Progenitor cell of endocrine pancreas (in vitro differentiated cells): ENCODE results near the gene CDK8. TPM values are rescaled to one million over a fixed set of nuclear protein-coding genes. Genes with fewer than 3 reads are reported as not detected.

Experiments used
- DNase-seq: peaks from one replicate; pipeline ENCODE4 v3.0.0; 2021; ENCODE audit warnings: low spot score; ENCODE audit not compliant: unreplicated experiment
- H3K27ac Mint-ChIP-seq: 2 replicates; pipeline ENCODE4 v1.8.0; 2021; ENCODE audit warnings: mild to moderate bottlenecking, moderate library complexity, mixed read lengths
- H3K27me3 Mint-ChIP-seq: 2 replicates; pipeline ENCODE4 v1.8.0; 2021; ENCODE audit warnings: mixed read lengths
- H3K36me3 Mint-ChIP-seq: 2 replicates; pipeline ENCODE4 v1.8.0; 2022; ENCODE audit warnings: mixed read lengths; ENCODE audit not compliant: insufficient read depth
- H3K4me1 Mint-ChIP-seq: 2 replicates; pipeline ENCODE4 v1.8.0; 2021; ENCODE audit warnings: low read depth, mixed read lengths
- H3K4me3 Mint-ChIP-seq: 2 replicates; pipeline ENCODE4 v1.8.0; 2021; ENCODE audit warnings: low read depth, mild to moderate bottlenecking, moderate library complexity, mixed read lengths
- H3K9me3 Mint-ChIP-seq: 2 replicates; pipeline ENCODE4 v1.8.0; 2021; ENCODE audit warnings: low read depth, mixed read lengths
- total RNA-seq: library from RNA; stranded (reverse); gene quantifications from 2 replicates; pipeline ENCODE4 v1.2.1, GENCODE V29; 2021
- TF ChIP-seq, protein P1 (sequence below): fragments of 200-600 bp; sonication (generic); IDR thresholded peaks from one replicate; pipeline ENCODE4 v1.5.0; 2021; ENCODE audit warnings: antibody characterized with exemption, mild to moderate bottlenecking; ENCODE audit not compliant: unreplicated experiment

CDK8 gene
- total RNA-seq, 1 donor from 2014 or later = 31.7 TPM

DNA sequence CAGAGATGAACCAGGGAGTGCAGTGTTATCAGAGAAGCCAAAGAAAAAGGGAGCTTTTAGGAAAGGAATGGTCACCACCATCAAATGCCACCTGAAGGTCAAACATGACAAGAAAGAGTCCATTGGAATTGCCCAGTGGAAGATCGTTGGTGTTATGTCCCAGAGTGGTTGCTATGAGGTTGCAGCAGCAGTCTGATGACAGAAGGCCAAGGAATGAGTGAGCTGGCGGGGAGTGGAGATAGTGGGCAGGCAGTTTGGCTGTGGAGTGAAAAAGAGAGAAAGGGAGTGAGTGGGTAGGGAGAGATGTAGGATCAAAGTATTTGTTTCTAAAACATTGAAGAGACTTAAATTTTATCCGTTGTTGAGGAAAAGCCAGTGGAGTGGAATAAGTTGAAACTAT lies 186.2 kb downstream of the CDK8 start:
- H3K27ac Mint-ChIP-seq = no peak overlapping the region
- no peak for DNase-seq
- H3K27me3 Mint-ChIP-seq = peaks cover 4% of the 10 kb centered on the region
- no peak overlapping the region for H3K4me3 Mint-ChIP-seq
- TF ChIP-seq, protein P1, sequence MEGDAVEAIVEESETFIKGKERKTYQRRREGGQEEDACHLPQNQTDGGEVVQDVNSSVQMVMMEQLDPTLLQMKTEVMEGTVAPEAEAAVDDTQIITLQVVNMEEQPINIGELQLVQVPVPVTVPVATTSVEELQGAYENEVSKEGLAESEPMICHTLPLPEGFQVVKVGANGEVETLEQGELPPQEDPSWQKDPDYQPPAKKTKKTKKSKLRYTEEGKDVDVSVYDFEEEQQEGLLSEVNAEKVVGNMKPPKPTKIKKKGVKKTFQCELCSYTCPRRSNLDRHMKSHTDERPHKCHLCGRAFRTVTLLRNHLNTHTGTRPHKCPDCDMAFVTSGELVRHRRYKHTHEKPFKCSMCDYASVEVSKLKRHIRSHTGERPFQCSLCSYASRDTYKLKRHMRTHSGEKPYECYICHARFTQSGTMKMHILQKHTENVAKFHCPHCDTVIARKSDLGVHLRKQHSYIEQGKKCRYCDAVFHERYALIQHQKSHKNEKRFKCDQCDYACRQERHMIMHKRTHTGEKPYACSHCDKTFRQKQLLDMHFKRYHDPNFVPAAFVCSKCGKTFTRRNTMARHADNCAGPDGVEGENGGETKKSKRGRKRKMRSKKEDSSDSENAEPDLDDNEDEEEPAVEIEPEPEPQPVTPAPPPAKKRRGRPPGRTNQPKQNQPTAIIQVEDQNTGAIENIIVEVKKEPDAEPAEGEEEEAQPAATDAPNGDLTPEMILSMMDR = no peak
- no peaks in the 10 kb centered on the region for H3K4me1 Mint-ChIP-seq
- H3K9me3 Mint-ChIP-seq = peaks cover 17% of the 10 kb centered on the region
- H3K36me3 Mint-ChIP-seq = no peaks in the 10 kb centered on the region

DNA sequence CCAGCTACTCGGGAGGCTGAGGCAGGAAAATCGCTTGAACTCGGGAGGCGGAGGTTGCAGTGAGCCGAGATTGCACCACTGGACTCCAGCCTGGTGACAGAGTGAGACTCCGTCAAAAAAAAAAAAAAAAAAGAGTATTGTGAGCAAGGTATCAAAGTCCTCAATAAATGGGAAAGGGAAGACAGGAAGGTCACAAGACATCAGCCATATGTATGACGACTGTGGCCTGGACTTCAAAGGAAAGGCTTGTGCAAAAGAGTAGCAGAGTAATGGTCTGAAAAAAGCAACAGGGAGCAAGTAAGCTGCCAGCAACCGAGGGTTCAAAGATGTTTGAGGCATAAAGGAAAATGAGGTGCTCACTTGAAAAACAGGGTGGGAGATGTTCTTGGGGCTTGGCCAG lies 187.5 kb downstream of the CDK8 start:
- TF ChIP-seq, protein P1 = no peak
- Mint-ChIP-seq H3K4me3 (no peak overlapping the region), H3K36me3 (no peaks in the 10 kb centered on the region), H3K9me3 (peaks cover 10% of the 10 kb centered on the region), H3K27ac (no peak overlapping the region), H3K27me3 (peaks cover 11% of the 10 kb centered on the region), H3K4me1 (no peaks in the 10 kb centered on the region)
- DNase-seq = no peak

DNA sequence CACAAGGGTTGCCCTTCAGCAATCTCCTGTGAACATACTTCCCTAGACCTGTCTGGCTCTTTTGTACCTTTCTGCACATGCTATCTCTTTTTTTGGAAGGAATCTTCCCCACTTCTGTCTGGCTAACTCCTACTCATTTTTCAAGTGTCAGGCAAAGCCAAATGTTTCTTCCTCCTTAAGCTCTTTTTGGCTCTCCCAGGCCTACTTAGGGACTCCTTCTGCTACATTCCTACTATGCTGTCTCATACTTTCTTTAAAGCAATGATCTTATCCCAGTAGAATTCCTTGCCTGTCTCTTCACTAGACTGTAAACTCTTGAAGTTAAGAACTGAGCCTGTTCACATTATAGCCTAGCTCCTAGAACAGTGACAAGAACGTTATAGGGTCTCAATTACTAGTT lies 188.6 kb downstream of the CDK8 start:
- Mint-ChIP-seq H3K36me3 (no peaks in the 10 kb centered on the region), H3K27ac (no peak overlapping the region), H3K9me3 (peaks cover 1% of the 10 kb centered on the region), H3K27me3 (peaks cover 16% of the 10 kb centered on the region), H3K4me1 (no peaks in the 10 kb centered on the region), H3K4me3 (no peak overlapping the region)
- TF ChIP-seq, protein P1 = no peak
- no peak for DNase-seq

DNA sequence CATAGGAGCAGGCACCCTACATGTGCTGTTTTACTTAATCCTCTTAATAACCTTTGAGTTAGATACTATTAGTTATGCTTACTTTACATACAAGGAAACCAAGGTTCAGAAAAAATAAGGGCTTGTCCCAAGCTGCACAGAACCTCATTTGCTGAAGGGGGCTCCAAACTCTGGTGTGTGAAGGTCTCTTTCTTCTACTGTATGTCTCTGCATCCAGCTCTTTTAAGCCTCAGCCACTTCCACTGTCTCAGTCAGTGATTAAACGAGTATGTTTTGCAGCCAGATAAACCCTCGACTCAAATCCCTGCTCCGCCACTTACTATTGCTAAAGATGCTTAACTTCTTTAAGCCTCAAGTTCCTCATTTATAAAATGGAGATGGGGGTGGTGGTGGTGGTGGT lies 191.2 kb downstream of the CDK8 start:
- Mint-ChIP-seq H3K4me1 (no peaks in the 10 kb centered on the region), H3K27me3 (peaks cover 16% of the 10 kb centered on the region), H3K36me3 (no peaks in the 10 kb centered on the region), H3K27ac (no peak overlapping the region), H3K4me3 (no peak overlapping the region), H3K9me3 (no peaks in the 10 kb centered on the region)
- TF ChIP-seq, protein P1 = no peak
- no peak for DNase-seq

- H3K27ac Mint-ChIP-seq = no peak overlapping the region
- TF ChIP-seq, protein P1 = no peak
- no peak for DNase-seq
Measured at GRCh38 chr13:26446751-26447150, 192.8 kb downstream of the CDK8 start.

GRCh38 chr13:26448032-26448431 lies 194.1 kb downstream of the CDK8 start:
- Mint-ChIP-seq H3K4me1 (no peaks in the 10 kb centered on the region), H3K9me3 (peaks cover 6% of the 10 kb centered on the region), H3K4me3 (no peak overlapping the region)

More at GRCh38 chr13:26446751-26447150, 192.8 kb downstream of the CDK8 start:
- no peaks in the 10 kb centered on the region for H3K4me1 Mint-ChIP-seq
- H3K9me3 Mint-ChIP-seq = peaks cover 6% of the 10 kb centered on the region
- H3K36me3 Mint-ChIP-seq = no peaks in the 10 kb centered on the region
- H3K27me3 Mint-ChIP-seq = peaks cover 16% of the 10 kb centered on the region
- no peak overlapping the region for H3K4me3 Mint-ChIP-seq

More at GRCh38 chr13:26448032-26448431, 194.1 kb downstream of the CDK8 start:
- Mint-ChIP-seq H3K27ac (no peak overlapping the region), H3K27me3 (peaks cover 20% of the 10 kb centered on the region), H3K36me3 (no peaks in the 10 kb centered on the region)
- TF ChIP-seq, protein P1 = no peak
- DNase-seq = no peak
